GM12873 (cell line): ENCODE results near the gene AMN.

Experiments
- TF ChIP-seq, protein P1 (sequence below): IDR thresholded peaks from 2 replicates; pipeline ENCODE4 v1.5.1; 2012; ENCODE audit warnings: low read depth, mild to moderate bottlenecking, moderate library complexity, low read length, control low read depth; ENCODE audit not compliant: insufficient read depth; ENCODE audit errors: missing control alignments

AMN gene

DNA sequence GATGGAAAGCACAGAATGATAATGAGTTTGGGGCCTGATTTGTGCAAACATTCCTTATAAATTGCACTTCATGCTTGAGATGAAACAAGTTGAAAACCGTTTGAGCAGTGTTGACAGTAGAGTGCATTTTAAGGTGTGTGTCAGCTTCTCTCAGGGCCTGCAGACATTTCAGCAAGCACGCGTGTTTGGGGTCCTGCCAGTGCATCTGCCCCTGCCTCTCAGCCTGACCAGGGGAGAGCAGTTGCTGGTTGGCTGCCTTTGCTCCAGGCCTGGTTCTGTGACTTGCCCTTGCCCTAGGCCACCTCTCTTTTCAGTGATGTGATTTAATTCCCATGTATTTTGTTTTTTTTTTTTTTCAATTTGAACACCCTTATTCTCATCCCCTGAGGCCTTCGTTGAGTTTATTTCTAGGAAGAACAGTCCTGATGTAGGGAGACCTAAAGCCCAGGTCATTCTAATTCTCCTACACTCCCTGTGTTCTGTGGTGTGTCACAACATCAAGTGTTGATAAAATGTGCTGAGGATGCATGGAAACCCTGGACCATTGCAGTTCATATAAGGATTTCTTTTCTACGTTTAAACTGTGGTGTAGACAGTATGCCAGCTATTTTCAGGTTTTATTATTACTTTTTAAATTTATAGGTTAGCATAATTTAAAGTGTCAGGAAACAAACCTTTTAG, 40.1 kb upstream of the AMN start:
- TF ChIP-seq, protein P1, sequence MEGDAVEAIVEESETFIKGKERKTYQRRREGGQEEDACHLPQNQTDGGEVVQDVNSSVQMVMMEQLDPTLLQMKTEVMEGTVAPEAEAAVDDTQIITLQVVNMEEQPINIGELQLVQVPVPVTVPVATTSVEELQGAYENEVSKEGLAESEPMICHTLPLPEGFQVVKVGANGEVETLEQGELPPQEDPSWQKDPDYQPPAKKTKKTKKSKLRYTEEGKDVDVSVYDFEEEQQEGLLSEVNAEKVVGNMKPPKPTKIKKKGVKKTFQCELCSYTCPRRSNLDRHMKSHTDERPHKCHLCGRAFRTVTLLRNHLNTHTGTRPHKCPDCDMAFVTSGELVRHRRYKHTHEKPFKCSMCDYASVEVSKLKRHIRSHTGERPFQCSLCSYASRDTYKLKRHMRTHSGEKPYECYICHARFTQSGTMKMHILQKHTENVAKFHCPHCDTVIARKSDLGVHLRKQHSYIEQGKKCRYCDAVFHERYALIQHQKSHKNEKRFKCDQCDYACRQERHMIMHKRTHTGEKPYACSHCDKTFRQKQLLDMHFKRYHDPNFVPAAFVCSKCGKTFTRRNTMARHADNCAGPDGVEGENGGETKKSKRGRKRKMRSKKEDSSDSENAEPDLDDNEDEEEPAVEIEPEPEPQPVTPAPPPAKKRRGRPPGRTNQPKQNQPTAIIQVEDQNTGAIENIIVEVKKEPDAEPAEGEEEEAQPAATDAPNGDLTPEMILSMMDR: no peak

DNA sequence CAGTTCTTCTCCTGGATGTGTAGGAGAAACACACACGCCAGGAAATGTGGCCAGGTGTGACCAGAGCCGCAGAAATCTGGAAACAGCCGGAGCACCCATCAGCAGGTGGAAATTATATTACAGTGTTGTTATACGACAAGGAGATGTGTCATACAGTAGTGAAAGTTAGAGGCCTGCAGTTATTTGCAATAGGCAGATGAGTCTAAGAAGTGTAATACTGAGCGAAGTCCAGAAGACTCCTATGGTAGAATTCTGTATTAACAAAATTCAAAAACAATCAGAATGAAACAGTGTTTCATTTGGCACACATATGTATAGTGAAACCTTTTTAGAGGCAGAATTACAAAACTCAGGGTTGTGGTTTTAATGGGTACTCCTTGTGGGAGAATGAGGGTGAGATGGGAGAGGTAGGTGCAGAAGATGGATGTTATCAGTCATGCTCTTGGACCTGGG, 39.3 kb upstream of the AMN start:
- TF ChIP-seq, protein P1: no peak

DNA sequence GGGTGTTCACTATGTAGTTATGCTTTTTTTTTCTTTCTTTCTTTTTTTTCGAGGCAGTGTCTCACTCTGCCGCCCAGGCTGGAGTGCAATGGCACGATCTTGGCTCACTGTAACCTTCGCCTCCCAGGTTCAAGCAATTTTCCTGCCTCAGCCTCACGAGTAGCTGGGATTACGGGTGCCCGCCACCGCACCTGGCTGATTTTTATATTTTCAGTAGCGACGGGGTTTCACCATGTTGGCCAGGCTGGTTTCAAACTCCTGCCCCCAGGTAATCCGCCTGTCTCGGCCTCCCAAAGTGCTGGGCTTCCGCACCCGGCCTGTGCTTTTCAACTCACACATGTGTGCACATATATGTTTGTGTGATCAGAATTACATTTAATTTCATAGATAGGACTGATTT, 38.9 kb upstream of the AMN start:
- TF ChIP-seq, protein P1: no peak

DNA sequence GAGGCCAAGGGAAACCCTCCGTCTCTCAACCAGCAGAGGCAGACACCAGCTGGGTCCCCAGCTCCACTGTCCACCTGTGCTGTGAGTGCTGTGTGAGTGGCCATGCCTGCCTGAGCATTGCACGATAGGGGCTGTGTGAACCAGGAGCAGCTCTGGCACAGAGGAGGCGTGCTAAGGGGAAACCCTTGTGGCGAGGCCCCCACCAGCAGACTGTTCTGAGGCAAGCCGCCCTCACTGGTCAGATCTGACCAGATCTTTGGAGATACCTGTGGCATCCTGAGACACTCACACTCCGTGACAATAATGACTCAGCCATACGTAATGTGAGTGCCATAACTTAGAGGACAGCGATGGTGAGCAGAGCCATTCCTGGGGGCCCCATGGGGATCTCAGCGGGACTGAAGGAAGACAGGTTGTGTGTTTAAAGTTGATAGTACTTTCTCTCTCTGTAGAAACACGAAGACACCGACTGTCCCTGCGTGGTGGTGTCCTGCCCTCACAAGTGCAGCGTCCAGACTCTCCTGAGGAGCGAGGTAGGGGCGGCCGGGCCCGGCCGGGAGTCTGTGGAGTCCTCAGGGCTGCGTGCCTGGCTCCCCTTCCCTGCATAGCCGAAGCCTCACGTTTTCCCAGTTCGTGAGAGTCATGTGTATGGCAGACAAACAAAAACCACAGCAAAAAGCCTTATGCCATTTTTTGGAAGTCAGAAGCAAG, 36.6 kb upstream of the AMN start:
- TF ChIP-seq, protein P1: no peak

DNA sequence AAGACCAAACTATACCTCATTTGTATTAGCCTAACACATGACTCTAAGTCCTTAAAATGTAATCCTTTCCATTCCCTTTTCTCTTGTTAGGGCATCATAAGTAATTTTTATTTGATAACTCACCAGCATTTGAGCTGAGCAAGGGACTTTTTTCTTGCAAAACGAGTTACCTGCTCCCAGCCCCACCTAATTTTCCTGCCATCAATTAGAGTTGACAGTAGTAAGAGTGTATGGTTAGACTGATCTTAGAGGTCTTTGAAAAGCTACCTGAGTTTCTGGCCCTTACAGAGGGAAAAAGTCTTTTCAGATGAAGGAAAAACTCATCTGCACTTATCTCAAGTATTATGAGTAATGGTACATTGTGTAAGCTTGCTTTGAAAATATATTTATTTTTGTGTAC, 33.7 kb upstream of the AMN start:
- TF ChIP-seq, protein P1: no peak

DNA sequence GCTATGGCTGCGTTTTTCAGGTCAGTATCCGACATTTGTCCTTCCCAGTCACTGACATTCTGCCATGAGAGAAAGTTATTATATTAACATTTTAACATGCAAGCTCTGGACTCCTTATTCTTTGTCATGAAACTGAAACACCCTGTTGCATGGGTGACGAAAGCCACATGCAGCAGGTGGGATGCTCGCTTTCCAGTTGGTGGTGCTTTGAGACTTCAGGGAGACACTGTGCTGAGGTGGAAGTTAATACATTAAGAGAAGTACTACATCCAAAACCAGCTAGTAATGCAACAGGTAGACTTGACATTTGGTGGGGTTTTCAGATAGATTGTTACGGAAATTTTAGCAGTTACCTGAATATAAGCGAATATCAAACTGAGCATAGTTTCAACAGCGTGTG, 32.8 kb upstream of the AMN start:
- TF ChIP-seq, protein P1: no peak

DNA sequence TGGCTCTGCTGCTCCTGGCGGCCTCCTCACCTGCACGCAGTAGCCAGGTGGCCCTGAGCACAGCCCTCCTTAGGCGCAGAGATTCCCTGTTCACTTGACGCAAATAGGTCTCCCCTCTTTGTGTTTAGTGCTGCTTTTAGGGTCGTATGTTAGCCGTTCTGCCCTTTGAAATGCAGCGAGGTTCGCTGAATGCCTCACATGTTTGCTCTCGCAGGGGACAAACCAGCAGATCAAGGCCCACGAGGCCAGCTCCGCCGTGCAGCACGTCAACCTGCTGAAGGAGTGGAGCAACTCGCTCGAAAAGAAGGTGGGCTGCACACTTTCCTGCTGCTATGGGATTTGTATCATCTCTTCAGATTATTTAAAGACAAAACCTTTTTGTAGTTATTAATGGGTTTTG, 31.4 kb upstream of the AMN start:
- TF ChIP-seq, protein P1: no peak
